Keratinocyte (primary cell): ENCODE data around the gene LGSN.

Experiments used
- CTCF ChIP-seq, 3 experiments: IDR thresholded peaks in 1 of 3; conservative IDR thresholded peaks in 1 of 3; optimal IDR thresholded peaks in 1 of 3; 2 replicates in 2 of 3; 3 replicates in 1 of 3; pipeline versions ENCODE3 to v1.5.1; 2011; ENCODE audit warnings: low read length in 3 of 3, mild to moderate bottlenecking in 3 of 3, moderate library complexity in 2 of 3, control low read depth in 1 of 3, inconsistent platforms in 1 of 3; ENCODE audit not compliant: insufficient read depth in 2 of 3; ENCODE audit errors: extremely low read depth in 1 of 3
- EZH2 ChIP-seq: IDR thresholded peaks from one replicate; pipeline ENCODE4 v1.6.1; 2012; ENCODE audit warnings: inconsistent platforms, mild to moderate bottlenecking, low read length, moderate library complexity

GRCh38 chr6:63245420-63245819, 74.4 kb downstream of the LGSN start:
- TF ChIP-seq CTCF (optimal IDR thresholded peaks at IDR 0.05 in 1 of 3, IDR thresholded peaks at IDR 0.05 in 1 of 3, conservative IDR thresholded peaks at IDR 0.05 in 1 of 3; ENCODE audit: extremely low read depth in 1 of 3, insufficient read depth in 2 of 3, low read length in 3 of 3) (no peak), EZH2 (no peak)
